CD14-positive monocyte (primary cell): Measurements from ENCODE around the gene ANGPTL4. TPM values are rescaled to one million over a fixed set of nuclear protein-coding genes. Genes with fewer than 3 reads are reported as not detected.
"Not testable (repeated sequence)": the region's sequence is repeated elsewhere in the genome, so short reads cannot be mapped to it uniquely, and the experiment has no call there.

ENCODE experiments used
- DNase-seq, 3 donors: peaks; one replicate each; pipeline ENCODE4 v3.0.0-alpha.2; 2011 to 2022
- H2AFZ ChIP-seq: 2 replicates; pipeline ENCODE4 v1.6.0; 2012; ENCODE audit warnings: mild to moderate bottlenecking, low read depth, low read length, inconsistent platforms; ENCODE audit not compliant: insufficient read depth, poor library complexity, severe bottlenecking
- H3K27ac ChIP-seq, 2 donors: 1 replicate in 1 of 2; 2 replicates in 1 of 2; pipeline ENCODE4 v1.5.1; 2012 to 2013; ENCODE audit warnings: low read length in 2 of 2, control low read depth in 1 of 2, inconsistent platforms in 1 of 2, low read depth in 1 of 2, mild to moderate bottlenecking in 1 of 2
- H3K27me3 ChIP-seq, 2 donors: one replicate each; pipeline versions ENCODE4 v1.6.0 to v1.6.1; 2011 to 2013; ENCODE audit warnings: low read length in 2 of 2; ENCODE audit not compliant: control insufficient read depth in 2 of 2, insufficient read depth in 2 of 2
- H3K36me3 ChIP-seq, 2 donors: replicated peaks in 1 of 2; 1 replicate in 1 of 2; 2 replicates in 1 of 2; pipeline versions ENCODE4 v1.5.1 to v1.6.1; 2012 to 2013; ENCODE audit warnings: low read length in 2 of 2, control low read depth in 1 of 2, inconsistent platforms in 1 of 2, mild to moderate bottlenecking in 1 of 2; ENCODE audit not compliant: insufficient read depth in 2 of 2, control insufficient read depth in 1 of 2
- H3K4me1 ChIP-seq, 2 donors: 1 replicate in 1 of 2; 2 replicates in 1 of 2; pipeline versions ENCODE4 v1.5.1 to v1.6.1; 2012 to 2013; ENCODE audit warnings: low read length in 2 of 2, control low read depth in 1 of 2, inconsistent platforms in 1 of 2, mild to moderate bottlenecking in 1 of 2, moderate library complexity in 1 of 2; ENCODE audit not compliant: insufficient read depth in 2 of 2, control insufficient read depth in 1 of 2
- H3K4me2 ChIP-seq: replicated peaks from 2 replicates; pipeline ENCODE3; 2012; ENCODE audit warnings: low read length, moderate library complexity, mild to moderate bottlenecking; ENCODE audit not compliant: poor library complexity, severe bottlenecking; ENCODE audit errors: extremely low read depth
- H3K4me3 ChIP-seq, 3 experiments: fragments of 200-600 bp in 1 of 3; sonication (generic) in 1 of 3; replicated peaks in 1 of 3; 1 replicate in 2 of 3; 2 replicates in 1 of 3; pipeline ENCODE4 v1.5.1; 2011 to 2013; ENCODE audit warnings: low read length in 3 of 3, mild to moderate bottlenecking in 3 of 3, control low read depth in 2 of 3, low read depth in 2 of 3, inconsistent platforms in 1 of 3, moderate library complexity in 1 of 3
- H3K79me2 ChIP-seq: 2 replicates; pipeline ENCODE4 v1.6.0; 2012; ENCODE audit warnings: mild to moderate bottlenecking, control low read depth, inconsistent platforms, low read length, moderate library complexity; ENCODE audit not compliant: insufficient read depth
- H3K9ac ChIP-seq: 2 replicates; pipeline ENCODE4 v1.6.0; 2017; ENCODE audit warnings: low read length, mild to moderate bottlenecking; ENCODE audit not compliant: insufficient read depth, poor library complexity, severe bottlenecking
- H3K9me3 ChIP-seq, 2 donors: replicated peaks in 1 of 2; 1 replicate in 1 of 2; 2 replicates in 1 of 2; pipeline versions ENCODE4 v1.5.1 to v1.6.1; 2012 to 2013; ENCODE audit warnings: low read length in 2 of 2, control low read depth in 1 of 2; ENCODE audit not compliant: control insufficient read depth in 1 of 2, insufficient read depth in 1 of 2
- H4K20me1 ChIP-seq: 2 replicates; pipeline ENCODE4 v1.6.0; 2012; ENCODE audit warnings: mild to moderate bottlenecking, low read length, control low read depth, moderate library complexity; ENCODE audit not compliant: insufficient read depth
- H3K27ac Mint-ChIP-seq, 7 donors: one replicate each; pipeline ENCODE4 v1.8.0; 2020; ENCODE audit warnings: mild to moderate bottlenecking in 7 of 7, mixed read lengths in 7 of 7, moderate library complexity in 6 of 7, inconsistent platforms in 2 of 7
- H3K27me3 Mint-ChIP-seq, 3 donors: one replicate each; pipeline ENCODE4 v1.8.0; 2021 to 2022; ENCODE audit warnings: low read depth in 3 of 3, mild to moderate bottlenecking in 3 of 3, mixed read lengths in 3 of 3, moderate library complexity in 3 of 3, inconsistent platforms in 1 of 3
- H3K36me3 Mint-ChIP-seq, 2 donors: one replicate each; pipeline ENCODE4 v1.8.0; 2020; ENCODE audit warnings: mixed read lengths in 2 of 2, inconsistent platforms in 1 of 2, mild to moderate bottlenecking in 1 of 2
- H3K4me1 Mint-ChIP-seq: one replicate; pipeline ENCODE4 v1.8.0; 2020; ENCODE audit warnings: mild to moderate bottlenecking, mixed read lengths
- H3K4me3 Mint-ChIP-seq, 2 donors: one replicate each; pipeline ENCODE4 v1.8.0; 2020; ENCODE audit warnings: mild to moderate bottlenecking in 2 of 2, mixed read lengths in 2 of 2, moderate library complexity in 1 of 2
- H3K9me3 Mint-ChIP-seq, 7 donors: one replicate each; pipeline ENCODE4 v1.8.0; 2020 to 2022; ENCODE audit warnings: mixed read lengths in 7 of 7, mild to moderate bottlenecking in 6 of 7, moderate library complexity in 6 of 7, inconsistent platforms in 2 of 7
- WGBS: methylation state at CpG from one replicate; pipeline ENCODE4 v1.1.5; 2013; ENCODE audit warnings: missing lambda C conversion rate; ENCODE audit not compliant: insufficient coverage; 5-methylcytosine and 5-hydroxymethylcytosine counted together
- intact Hi-C, 2 donors: fragments of 100-400 bp; cut with micrococcal nuclease; formaldehyde crosslinking; loops; one replicate each; pipeline versions ENCODE4 v1.15.0 to v1.15.1; 2023
- polyA minus RNA-seq: library from RNA; depleted of rRNA, polyadenylated mRNA; stranded (reverse); fragments of >200 nt; gene quantifications from 2 replicates; pipeline ENCODE4 v1.2.3, GENCODE V29; 2012
- polyA plus RNA-seq, 3 donors: library from polyadenylated mRNA; depleted of rRNA in 1 of 3; unstranded in 2 of 3; stranded (reverse) in 1 of 3; fragments of 300-500 nt in 2 of 3; fragments of >200 nt in 1 of 3; fragmentation: Illumina TruSeq in 2 of 3; gene quantifications; 1 replicate in 2 of 3; 2 replicates in 1 of 3; pipeline ENCODE4 v1.2.3, GENCODE V29; 2012 to 2021
- total RNA-seq, 12 experiments: library from RNA in 1 of 12; stranded (reverse) in 1 of 12; fragments of 120-200 nt in 1 of 12; gene quantifications; one replicate each; pipeline ENCODE4 v1.2.4 and lab custom pipeline; 2013 to 2026; ENCODE audit warnings: mixed read lengths in 6 of 12, inconsistent platforms in 1 of 12
- TF ChIP-seq, protein P1 (sequence below): fragments of 200-600 bp; IDR thresholded peaks from one replicate; pipeline ENCODE4 v1.8.0; 2022; ENCODE audit warnings: antibody characterized with exemption, mild to moderate bottlenecking

Gene ANGPTL4, protein sequence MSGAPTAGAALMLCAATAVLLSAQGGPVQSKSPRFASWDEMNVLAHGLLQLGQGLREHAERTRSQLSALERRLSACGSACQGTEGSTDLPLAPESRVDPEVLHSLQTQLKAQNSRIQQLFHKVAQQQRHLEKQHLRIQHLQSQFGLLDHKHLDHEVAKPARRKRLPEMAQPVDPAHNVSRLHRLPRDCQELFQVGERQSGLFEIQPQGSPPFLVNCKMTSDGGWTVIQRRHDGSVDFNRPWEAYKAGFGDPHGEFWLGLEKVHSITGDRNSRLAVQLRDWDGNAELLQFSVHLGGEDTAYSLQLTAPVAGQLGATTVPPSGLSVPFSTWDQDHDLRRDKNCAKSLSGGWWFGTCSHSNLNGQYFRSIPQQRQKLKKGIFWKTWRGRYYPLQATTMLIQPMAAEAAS
- total RNA-seq (2013): not detected
- polyA plus RNA-seq (not detected), polyA minus RNA-seq (0.14 TPM in 1 of 2 replicates, not detected in the other), total RNA-seq (lab: John Stamatoyannopoulos, UW) (0 to 1.2 (median 0.06) reads per million in 11 experiments)

DNA sequence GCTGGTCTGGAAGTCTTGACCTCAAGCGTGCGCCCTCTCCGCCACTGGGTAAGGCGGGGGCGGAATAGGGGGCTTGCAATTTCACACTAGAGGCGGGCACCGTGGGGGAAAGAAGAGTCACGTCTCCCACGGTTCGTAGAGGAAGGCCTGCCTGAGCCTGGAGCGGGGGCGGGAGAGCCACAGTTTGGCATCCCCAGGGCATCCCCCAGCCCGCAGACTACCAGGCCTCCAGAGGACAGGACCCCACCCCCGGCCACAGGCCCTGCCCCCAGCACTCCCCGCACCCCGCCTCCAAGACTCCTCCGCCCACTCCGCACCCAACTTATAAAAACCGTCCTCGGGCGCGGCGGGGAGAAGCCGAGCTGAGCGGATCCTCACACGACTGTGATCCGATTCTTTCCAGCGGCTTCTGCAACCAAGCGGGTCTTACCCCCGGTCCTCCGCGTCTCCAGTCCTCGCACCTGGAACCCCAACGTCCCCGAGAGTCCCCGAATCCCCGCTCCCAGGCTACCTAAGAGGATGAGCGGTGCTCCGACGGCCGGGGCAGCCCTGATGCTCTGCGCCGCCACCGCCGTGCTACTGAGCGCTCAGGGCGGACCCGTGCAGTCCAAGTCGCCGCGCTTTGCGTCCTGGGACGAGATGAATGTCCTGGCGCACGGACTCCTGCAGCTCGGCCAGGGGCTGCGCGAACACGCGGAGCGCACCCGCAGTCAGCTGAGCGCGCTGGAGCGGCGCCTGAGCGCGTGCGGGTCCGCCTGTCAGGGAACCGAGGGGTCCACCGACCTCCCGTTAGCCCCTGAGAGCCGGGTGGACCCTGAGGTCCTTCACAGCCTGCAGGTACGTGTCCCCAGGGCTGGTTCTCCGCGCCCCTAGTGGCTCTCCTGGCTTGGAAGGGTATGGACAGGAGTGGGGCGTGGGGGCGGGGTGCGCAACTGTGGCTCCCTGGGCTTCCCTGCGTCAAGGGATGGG lies at the start of gene ANGPTL4:
Gene ANGPTL4, plus strand, starts transcription at position 353 of the 969 bp plus-strand sequence. Its CDS starts 167 bp downstream, at position 520.
- Mint-ChIP-seq H3K4me3 (peak within 1 kb of the TSS; percentile 37 to 81), H3K27ac (peak within 1 kb of the TSS in 2 of 7 donors; percentile 32 to 81), H3K9me3 (peaks cover 0 to 13% (median 4%) of the 10 kb centered on the region in 7 donors), H3K4me1 (peaks cover 31% of the 10 kb centered on the region), H3K27me3 (peaks cover 69 to 87% (median 80%) of the 10 kb centered on the region in 3 donors), H3K36me3 (peaks cover 0 to 1% of the 10 kb centered on the region in 2 donors)
- DNase-seq: no peak
- Histone ChIP-seq H3K36me3 (no peaks in the 10 kb centered on the region), H3K79me2 (no peaks in the 10 kb centered on the region), H3K4me3 (no peak within 1 kb of the TSS), H4K20me1 (no peaks in the 10 kb centered on the region), H3K27me3 (peaks cover 12 to 58% of the 10 kb centered on the region in 2 donors), H3K27ac (no peak within 1 kb of the TSS), H2AFZ (no peak within 1 kb of the TSS), H3K9me3 (peaks cover 0 to 13% of the 10 kb centered on the region in 2 donors), H3K9ac (no peak within 1 kb of the TSS), H3K4me2 (peak within 1 kb of the TSS; percentile 6), H3K4me1 (peaks cover 15 to 17% of the 10 kb centered on the region in 2 donors)
- intact Hi-C loops: no loop called here
- WGBS: 3% methylated on average over 62 of the region's 81 CpGs
- TF ChIP-seq, protein P1, sequence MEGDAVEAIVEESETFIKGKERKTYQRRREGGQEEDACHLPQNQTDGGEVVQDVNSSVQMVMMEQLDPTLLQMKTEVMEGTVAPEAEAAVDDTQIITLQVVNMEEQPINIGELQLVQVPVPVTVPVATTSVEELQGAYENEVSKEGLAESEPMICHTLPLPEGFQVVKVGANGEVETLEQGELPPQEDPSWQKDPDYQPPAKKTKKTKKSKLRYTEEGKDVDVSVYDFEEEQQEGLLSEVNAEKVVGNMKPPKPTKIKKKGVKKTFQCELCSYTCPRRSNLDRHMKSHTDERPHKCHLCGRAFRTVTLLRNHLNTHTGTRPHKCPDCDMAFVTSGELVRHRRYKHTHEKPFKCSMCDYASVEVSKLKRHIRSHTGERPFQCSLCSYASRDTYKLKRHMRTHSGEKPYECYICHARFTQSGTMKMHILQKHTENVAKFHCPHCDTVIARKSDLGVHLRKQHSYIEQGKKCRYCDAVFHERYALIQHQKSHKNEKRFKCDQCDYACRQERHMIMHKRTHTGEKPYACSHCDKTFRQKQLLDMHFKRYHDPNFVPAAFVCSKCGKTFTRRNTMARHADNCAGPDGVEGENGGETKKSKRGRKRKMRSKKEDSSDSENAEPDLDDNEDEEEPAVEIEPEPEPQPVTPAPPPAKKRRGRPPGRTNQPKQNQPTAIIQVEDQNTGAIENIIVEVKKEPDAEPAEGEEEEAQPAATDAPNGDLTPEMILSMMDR: no peak

DNA sequence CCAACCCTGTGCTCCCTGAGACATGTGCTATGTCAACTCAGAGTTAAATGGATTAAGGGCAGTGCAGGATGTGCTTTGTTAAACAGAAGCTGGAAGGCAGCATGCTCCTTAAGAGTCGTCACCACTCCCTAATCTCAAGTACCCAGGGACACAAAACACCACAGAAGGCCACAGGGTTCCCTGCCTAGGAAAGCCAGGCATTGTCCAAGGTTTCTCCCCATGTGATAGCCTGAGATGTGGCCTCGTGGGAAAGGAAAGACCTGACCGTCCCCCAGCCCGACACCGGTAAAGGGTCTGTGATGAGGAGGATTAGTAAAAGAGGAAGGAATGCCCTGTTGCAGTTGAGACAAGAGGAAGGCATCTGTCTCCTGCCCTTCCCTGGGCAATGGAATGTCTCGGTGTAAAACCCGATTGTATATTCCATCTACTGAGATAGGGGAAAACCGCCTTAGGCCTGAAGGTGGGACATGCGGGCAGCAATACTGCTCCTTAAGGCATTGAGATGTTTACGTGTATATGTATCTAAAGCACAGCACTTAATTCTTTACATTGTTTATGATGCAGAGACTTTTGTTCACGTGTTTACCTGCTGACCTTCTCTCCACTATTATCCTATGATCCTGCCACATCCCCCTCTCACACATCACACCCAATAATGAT lies 48.8 kb upstream of the ANGPTL4 start:
- H3K4me3 Mint-ChIP-seq, H3K27ac ChIP-seq, H3K4me2 ChIP-seq, H3K4me3 ChIP-seq, H3K9me3 ChIP-seq, H3K9ac ChIP-seq, H4K20me1 ChIP-seq, intact Hi-C loops, DNase-seq, H3K27ac Mint-ChIP-seq, H3K9me3 Mint-ChIP-seq, H3K27me3 ChIP-seq, H3K4me1 Mint-ChIP-seq, H2AFZ ChIP-seq, H3K4me1 ChIP-seq, H3K79me2 ChIP-seq, H3K27me3 Mint-ChIP-seq: not testable (repeated sequence)
- WGBS: 97% methylated on average over 5 of the region's 11 CpGs
- H3K36me3 ChIP-seq: peaks cover 46 to 74% of the 10 kb centered on the region in 2 donors
- peaks cover 55 to 77% of the 10 kb centered on the region in 2 donors for H3K36me3 Mint-ChIP-seq
